Cerebellar cortex (tissue), 1 donor: ENCODE results near the gene DDX31.
A peak's percentile ranks its signal among the peaks of the same experiment; 100 is the strongest.
"Not testable (repeated sequence)": the region's sequence is repeated elsewhere in the genome, so short reads cannot be mapped to it uniquely, and the experiment has no call there.

Source experiments
- DNase-seq: peaks from one replicate; pipeline ENCODE4 v3.0.0-alpha.2; 2015; ENCODE audit warnings: low spot score

The DDX31 gene

DNA sequence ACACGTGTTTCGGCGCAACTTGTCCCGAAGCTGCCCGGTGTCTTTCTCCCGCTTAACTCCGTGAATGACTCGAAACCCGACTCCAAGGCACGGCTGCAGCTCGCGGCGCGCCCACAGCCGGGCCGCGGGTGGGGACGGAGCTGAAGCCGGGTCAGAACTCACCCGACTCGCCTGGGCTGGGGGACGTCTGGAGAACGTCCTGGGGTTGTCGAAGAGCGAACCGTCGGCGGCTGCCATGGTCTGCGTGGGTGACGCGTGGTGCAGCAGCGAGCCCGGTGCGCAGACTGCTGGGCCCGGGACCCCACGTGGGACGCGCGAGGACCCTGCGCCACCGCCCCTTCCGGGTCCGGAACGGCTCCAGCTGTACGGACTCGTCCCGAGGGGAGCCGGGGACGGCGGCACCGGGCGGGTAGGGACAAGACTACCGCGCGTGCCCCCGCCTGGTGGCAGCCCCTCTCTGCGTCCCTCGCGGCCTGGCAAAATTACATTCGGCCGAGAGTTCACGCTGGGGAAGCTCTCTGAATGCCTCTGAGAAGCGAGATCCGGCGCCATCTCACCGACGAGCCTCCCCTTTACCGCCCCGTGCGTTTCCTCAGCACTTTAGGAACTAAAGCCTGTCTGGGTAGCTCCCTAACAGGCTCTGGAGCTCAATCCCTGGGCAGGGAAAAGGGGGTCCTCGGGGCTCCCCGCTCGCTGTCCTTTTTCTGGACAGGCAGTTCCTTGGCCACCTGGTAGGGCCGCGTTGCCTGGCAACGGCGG lies at the start of gene DDX31:
DDX31 (minus strand) TSS at position 286 of the 759 bp plus-strand sequence; CDS start at position 237, 49 bp downstream.
- DNase-seq, result peak; percentile 78

- not testable (repeated sequence) for DNase-seq
Measured at GRCh38 chr9:132718381-132718928, 48.7 kb upstream of the DDX31 start.

DNA sequence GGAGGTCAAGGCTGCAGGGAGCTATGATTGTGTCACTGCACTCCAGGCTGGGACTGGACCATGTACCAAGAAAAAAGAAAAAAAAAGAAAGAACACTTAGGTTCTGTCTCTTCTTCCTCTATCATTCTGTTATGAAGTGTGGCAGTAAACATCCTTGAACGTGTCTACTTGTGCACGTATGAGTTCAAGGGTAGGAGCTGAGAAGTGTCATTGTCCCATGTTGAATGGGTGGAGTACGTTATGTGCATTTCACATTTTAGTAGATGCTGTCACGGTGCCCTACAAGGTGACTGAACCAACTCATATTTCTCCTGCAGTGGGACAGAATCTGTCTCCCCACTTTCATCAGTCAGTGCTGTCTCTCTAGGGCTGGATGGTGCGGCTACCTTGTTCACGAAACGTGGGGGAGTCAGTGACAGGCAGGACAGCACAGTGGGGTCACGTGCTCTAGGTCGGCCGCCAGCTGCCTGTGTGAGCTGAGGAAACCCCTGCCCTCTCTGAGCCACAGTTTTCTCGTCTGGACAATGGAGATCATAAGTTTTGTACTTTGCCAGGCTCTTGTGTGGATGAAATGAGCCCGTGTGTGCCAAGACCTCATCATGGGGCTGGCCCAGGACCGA lies 47.7 kb upstream of the DDX31 start:
- no peak for DNase-seq

GRCh38 chr9:132716007-132716406 lies 46.2 kb upstream of the DDX31 start:
- no peak for DNase-seq

GRCh38 chr9:132712753-132713152 lies 43.0 kb upstream of the DDX31 start:
- no peak for DNase-seq

- DNase-seq, result no peak
Measured at GRCh38 chr9:132711846-132712245, 42.1 kb upstream of the DDX31 start.

DNA sequence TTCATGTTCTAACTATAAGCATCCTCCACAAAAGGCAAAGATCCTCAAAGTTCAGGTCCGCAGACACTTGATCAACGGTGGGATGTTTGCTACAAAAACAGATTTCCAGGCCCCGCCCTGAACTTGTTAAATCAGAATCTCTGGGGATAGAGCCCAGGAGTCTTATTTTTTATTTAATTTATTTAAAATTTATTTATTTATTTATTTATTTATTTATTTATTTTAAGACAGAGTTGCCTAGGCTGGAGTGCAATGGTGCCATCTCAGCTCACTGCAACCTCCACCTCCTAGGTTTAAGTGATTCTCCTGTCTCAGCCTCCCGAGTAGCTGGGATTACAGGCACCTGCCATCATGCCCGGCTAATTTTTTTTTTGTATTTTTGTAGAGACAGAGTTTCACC lies 41.4 kb upstream of the DDX31 start:
- DNase-seq, result not testable (repeated sequence)

- DNase-seq, result no peak
Measured at GRCh38 chr9:132710333-132710732, 40.5 kb upstream of the DDX31 start.

DNA sequence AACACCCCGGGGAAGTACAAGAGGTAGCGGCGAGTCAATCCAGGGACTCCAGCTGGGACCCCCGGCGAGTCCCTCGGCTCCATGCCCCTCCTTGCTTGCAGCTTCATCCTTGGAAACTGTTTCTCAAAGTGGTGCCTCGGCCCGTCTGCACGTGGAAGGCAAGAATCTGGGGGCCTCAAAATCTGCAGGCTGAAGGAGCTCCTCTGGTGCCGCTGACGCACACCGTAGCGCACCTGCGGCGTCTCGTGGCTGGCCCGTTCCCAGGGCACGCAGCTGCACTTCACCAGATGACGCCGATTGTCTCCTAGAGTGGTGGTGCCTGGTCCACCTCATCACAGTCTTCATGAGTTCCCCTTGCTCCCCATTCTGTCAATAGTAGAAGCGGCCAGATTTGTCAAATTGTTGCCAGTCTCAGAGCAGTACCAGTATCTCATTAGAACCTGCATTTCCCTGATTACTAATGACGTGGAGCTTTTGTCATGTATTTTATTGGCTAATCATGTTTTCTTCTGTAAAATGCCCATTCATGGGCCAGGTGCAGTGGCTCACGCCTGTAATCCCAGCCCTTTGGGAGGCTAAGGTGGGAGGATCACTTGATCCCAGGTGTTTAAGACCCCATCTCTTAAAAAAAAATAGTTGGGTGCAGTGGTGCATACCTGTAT lies 39.1 kb upstream of the DDX31 start:
- no peak for DNase-seq

DNA sequence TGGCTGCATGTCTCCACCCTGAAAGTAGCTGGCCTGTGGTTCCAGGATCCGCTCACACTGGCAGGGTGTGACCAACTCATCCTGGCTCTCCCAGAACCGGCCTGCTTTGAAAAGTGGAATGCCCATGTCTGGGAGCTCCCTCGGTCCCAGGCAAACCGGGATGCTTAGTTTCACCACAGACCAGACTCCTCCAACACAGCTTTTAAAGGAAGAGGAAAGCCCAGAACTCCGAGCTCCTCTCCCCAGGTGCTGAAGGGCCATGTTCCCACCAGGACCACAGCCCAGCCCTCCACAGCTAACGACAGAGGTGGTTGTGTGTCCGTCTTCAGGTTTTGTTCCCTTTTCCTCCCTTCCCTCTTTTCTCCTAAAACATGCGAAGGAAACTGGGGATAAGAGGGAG lies 38.5 kb upstream of the DDX31 start:
- no peak for DNase-seq

- DNase-seq, result no peak
Measured at GRCh38 chr9:132703336-132703735, 33.6 kb upstream of the DDX31 start.

DNA sequence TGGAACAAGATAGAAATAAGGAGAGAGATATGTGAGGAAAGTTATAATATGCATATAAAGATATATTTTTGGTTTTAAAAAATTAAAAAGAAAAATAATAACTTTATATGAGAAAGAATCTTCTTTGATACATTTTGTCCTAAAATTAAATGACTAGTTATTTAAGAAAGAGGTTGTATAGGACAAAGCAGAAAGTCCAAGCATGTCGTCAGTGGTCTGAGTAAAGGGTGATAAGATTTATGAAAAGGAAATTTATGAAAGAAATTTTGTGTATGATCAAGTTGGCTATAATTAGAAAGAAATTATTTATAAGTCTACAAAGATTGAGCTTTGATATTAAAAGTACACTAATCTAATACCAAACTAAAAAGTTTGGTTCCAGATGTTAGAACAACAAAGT lies 32.5 kb upstream of the DDX31 start:
- DNase-seq, result no peak

- DNase-seq, result no peak
Measured at GRCh38 chr9:132699956-132700355, 30.2 kb upstream of the DDX31 start.

DNA sequence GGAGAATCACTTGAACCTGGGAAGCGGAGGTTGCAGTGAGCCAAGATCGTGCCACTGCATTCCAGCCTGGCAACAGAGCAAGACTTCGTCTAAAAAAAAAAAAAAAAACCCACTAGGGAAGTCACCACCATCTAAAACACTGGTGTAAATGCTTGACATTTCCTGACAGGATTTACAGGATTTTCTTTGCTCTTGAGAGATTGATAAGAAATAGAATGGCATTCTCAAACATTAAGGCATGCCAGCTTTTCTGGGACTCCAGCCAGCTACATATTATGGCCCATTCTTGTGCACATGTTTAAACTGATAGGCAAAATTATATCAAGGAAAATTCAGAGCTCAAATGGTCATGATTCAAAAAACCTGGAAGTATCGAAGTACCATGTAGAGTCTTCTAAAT lies 29.2 kb upstream of the DDX31 start:
- DNase-seq, result no peak

- DNase-seq, result peak; percentile 26
Measured at GRCh38 chr9:132697230-132697629, 27.4 kb upstream of the DDX31 start.

DNA sequence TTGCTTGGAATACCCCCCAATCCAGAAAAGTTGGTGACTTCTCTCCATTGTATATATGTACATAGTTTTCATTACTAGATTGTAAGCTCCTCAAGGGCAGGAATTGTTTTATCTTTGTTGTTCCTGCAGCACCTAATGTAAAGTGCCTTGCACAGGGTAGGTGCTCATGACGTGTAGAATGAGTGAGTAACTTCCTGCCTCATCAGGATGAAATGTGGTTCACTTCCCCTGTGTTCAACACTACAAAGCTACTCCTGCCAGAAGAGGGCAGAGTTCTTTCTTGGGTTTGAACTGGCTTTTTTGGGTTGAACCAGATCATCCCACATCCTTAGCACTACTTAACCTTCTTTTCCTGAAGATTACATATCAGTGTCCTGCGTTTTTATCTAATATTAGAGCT lies 24.4 kb upstream of the DDX31 start:
- peak; percentile 5 for DNase-seq

DNA sequence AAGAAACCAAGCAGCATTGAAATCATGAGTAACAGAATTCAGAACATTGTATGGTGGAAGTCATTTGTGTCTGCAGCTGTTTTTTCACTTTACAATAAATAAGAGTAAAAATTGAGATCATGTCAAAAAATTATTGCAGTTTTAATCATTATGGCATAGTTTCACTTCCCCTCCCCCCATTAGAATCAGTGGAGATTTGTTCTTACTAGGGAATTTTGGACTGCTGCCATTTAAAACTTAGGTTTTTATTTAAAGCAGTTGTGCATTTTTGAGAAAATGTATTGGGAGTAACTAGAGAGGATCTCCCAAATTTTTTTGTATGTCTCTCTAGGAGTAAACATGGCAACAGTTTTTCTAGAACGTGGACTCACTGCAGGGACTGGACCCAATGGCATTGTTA lies 20.9 kb upstream of the DDX31 start:
- DNase-seq, result no peak

DNA sequence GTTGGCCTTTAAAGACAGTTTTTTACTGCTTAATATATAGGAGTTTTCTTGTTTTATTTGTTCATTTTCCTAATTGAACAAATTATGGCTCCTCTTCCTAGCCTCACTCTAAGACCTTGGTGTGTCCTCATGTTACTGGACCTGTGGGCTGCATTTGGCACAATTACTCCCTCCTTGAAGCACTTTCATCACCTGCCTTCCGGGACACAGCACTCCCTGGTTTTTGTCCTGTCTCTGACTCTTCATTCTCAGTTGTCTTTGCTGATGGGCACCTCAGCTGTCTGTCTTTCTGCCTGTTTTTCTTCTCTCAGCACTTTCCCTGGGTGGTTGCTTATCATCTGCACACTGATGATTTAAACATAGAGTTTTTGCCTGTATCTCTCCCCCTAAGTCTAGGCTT lies 14.1 kb upstream of the DDX31 start:
- no peak for DNase-seq

DNA sequence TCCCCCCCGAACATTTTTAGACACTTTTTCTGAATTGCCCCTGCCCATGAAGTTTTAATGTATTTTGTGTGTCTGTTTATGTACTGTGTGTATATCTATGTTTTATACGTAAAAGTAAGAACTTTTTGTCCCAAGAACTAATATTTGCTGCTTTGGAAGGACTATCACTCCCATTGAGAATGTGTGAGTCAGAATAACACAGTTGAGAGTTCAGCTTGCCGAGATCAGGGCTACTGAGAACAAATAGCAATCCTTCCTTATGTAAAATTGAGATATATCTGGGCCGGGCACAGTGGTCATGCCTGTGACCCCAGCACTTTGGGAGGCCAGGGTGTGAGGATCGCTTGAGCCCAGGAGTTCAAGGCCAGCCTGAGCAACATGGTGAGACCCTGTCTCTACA lies 11.8 kb upstream of the DDX31 start:
- no peak for DNase-seq

DNA sequence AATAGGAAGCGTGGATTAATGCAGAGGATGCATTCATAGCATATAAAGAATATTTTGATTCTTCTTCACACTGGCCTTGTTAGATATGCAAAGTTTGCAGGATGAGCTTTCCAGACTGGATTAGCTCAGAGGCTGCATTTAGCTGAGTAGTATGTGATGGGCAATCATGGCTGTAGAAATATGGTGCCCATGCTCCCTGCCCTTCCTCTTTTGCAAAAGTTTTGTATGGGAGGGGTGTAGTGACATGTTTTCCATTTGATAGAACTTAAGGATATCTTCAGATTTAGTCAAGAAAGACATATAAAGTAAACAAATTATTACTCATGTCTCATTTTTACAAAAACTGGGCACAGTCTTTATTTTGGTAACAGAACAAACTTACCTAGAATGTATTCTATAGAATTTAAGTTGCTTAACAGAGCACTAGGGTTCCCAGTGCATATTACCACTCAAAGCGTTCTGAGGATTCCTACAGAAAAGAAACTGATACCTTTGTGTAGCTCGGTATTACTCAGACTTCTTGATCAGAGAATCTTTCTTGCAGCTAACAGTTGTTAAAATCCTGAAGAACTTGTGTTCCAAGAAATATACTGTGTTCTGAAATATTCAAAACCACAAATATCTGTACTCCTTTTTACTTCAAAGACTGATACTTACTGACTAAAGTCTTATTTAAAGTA lies 10.3 kb upstream of the DDX31 start:
- DNase-seq, result no peak

DNA sequence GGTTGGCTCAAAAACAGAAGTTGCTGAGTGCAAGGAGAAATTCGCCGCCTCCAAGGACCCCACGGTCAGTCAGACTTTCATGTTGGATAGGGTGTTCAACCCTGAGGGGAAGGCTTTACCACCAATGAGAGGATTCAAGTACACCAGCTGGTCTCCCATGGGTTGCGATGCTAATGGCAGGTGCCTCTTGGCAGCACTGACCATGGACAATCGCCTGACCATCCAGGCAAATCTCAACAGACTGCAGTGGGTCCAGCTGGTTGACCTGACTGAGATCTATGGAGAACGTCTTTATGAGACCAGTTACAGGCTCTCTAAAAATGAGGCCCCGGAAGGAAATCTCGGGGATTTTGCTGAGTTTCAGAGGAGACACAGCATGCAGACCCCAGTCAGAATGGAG lies 8.2 kb upstream of the DDX31 start:
- peak; percentile 73 for DNase-seq

- DNase-seq, result no peak
Measured at GRCh38 chr9:132674485-132674884, 4.7 kb upstream of the DDX31 start.
